ENCODE results near the gene MYL7. TPM values are rescaled to one million over a fixed set of nuclear protein-coding genes. Genes with fewer than 3 reads are reported as not detected.

The MYL7 gene
- total RNA-seq, 2 experiments from 2014 or later: not detected

- intact Hi-C loops (cut with DNase I, micrococcal nuclease): loop anchor here in 1 of 2 experiments (5.0 to 10.0 kb wide), 4 partner anchors 73 to 364 kb away; partner anchors contain the start of gene YKT6
- H3K4me3 ChIP-seq (ENCODE audit: low read length): no peak overlapping the region
- peaks cover 17% of the 10 kb centered on the region for H3K4me1 Mint-ChIP-seq (ENCODE audit: low read depth)
Observed at GRCh38 chr7:44120395-44120794, 20.7 kb downstream of the MYL7 start.

GRCh38 chr7:44119829-44120380 is 21.2 kb downstream of the MYL7 start:
- Mint-ChIP-seq H3K27ac (peak overlapping the region; percentile 53), H3K4me3 (peak overlapping the region; percentile 23), H3K36me3 (ENCODE audit: low read depth) (peaks cover 50% of the 10 kb centered on the region), H3K27me3 (no peaks in the 10 kb centered on the region), H3K9me3 (no peaks in the 10 kb centered on the region), H3K4me1 (ENCODE audit: low read depth) (peaks cover 17% of the 10 kb centered on the region)
- no peak overlapping the region for H3K4me3 ChIP-seq (ENCODE audit: low read length)
- no peaks in the 10 kb centered on the region for H3K27me3 ChIP-seq (ENCODE audit: control insufficient read depth in 1 of 2, insufficient read depth in 2 of 2, low read length in 2 of 2)
- H3K27ac ChIP-seq (ENCODE audit: low read depth in 1 of 2, low read length in 2 of 2): no peak overlapping the region
- ATAC-seq (ENCODE audit: poor library complexity) (no peak), DNase-seq (no peak)
- TF ChIP-seq CTCF (IDR thresholded peaks at IDR 0.05): no peak
- intact Hi-C loops (cut with DNase I, micrococcal nuclease): loop anchor here in 1 of 2 experiments (5.0 to 10.0 kb wide), 4 partner anchors 73 to 365 kb away; partner anchors contain the start of gene YKT6
- CTCF ChIA-PET: no interaction called here
- no peaks in the 10 kb centered on the region for H3K9me3 ChIP-seq (ENCODE audit: control insufficient read depth in 1 of 2, insufficient read depth in 1 of 2, low read length in 2 of 2)
- H3K36me3 ChIP-seq (ENCODE audit: insufficient read depth, low read length): peaks cover 61% of the 10 kb centered on the region
- peaks cover 27% of the 10 kb centered on the region for H3K4me1 ChIP-seq (ENCODE audit: insufficient read depth, low read length)
- POLR2A ChIA-PET: no interaction called here

More at GRCh38 chr7:44120395-44120794, 20.7 kb downstream of the MYL7 start:
- Histone ChIP-seq H3K9me3 (ENCODE audit: control insufficient read depth in 1 of 2, insufficient read depth in 1 of 2, low read length in 2 of 2) (no peaks in the 10 kb centered on the region), H3K27ac (ENCODE audit: low read depth in 1 of 2, low read length in 2 of 2) (no peak overlapping the region), H3K4me1 (ENCODE audit: insufficient read depth, low read length) (peaks cover 27% of the 10 kb centered on the region), H3K27me3 (ENCODE audit: control insufficient read depth in 1 of 2, insufficient read depth in 2 of 2, low read length in 2 of 2) (no peaks in the 10 kb centered on the region), H3K36me3 (ENCODE audit: insufficient read depth, low read length) (peaks cover 56% of the 10 kb centered on the region)
- TF ChIP-seq CTCF (IDR thresholded peaks at IDR 0.05): no peak
- DNase-seq (no peak), ATAC-seq (ENCODE audit: poor library complexity) (no peak)
- ChIA-PET CTCF (no interaction called here), POLR2A (no interaction called here)
- Mint-ChIP-seq H3K36me3 (ENCODE audit: low read depth) (peaks cover 45% of the 10 kb centered on the region), H3K9me3 (no peaks in the 10 kb centered on the region), H3K27me3 (no peaks in the 10 kb centered on the region), H3K27ac (peak overlapping the region; percentile 53), H3K4me3 (peak overlapping the region; percentile 23)

GRCh38 chr7:44117801-44118429 is 23.2 kb downstream of the MYL7 start:
- no peak overlapping the region for H3K27ac Mint-ChIP-seq
- H3K27me3 ChIP-seq (ENCODE audit: control insufficient read depth in 1 of 2, insufficient read depth in 2 of 2, low read length in 2 of 2): no peaks in the 10 kb centered on the region
- no peaks in the 10 kb centered on the region for H3K27me3 Mint-ChIP-seq
- ATAC-seq (ENCODE audit: poor library complexity): no peak
- no peak for TF ChIP-seq CTCF (IDR thresholded peaks at IDR 0.05)
- no peak overlapping the region for H3K4me3 Mint-ChIP-seq
- peaks cover 0 to 2% of the 10 kb centered on the region in 2 experiments for H3K9me3 ChIP-seq (ENCODE audit: control insufficient read depth in 1 of 2, insufficient read depth in 1 of 2, low read length in 2 of 2)
- H3K9me3 Mint-ChIP-seq: no peaks in the 10 kb centered on the region
- peaks cover 63% of the 10 kb centered on the region for H3K36me3 ChIP-seq (ENCODE audit: insufficient read depth, low read length)
- POLR2A ChIA-PET: no interaction called here
- no peak overlapping the region for H3K4me3 ChIP-seq (ENCODE audit: low read length)
- CTCF ChIA-PET: no interaction called here
- intact Hi-C loops (cut with DNase I, micrococcal nuclease): no loop called here
- no peak for DNase-seq
- peaks cover 64% of the 10 kb centered on the region for H3K36me3 Mint-ChIP-seq (ENCODE audit: low read depth)
- H3K4me1 Mint-ChIP-seq (ENCODE audit: low read depth): peaks cover 16% of the 10 kb centered on the region
- H3K27ac ChIP-seq (ENCODE audit: low read depth in 1 of 2, low read length in 2 of 2): no peak overlapping the region
- peaks cover 17% of the 10 kb centered on the region for H3K4me1 ChIP-seq (ENCODE audit: insufficient read depth, low read length)

All from CD4-positive, alpha-beta T cell (primary cell).